Measurements from ENCODE around the gene MOSMO.
"Not testable (repeated sequence)": the region's sequence is repeated elsewhere in the genome, so short reads cannot be mapped to it uniquely, and the experiment has no call there.

The MOSMO gene

DNA sequence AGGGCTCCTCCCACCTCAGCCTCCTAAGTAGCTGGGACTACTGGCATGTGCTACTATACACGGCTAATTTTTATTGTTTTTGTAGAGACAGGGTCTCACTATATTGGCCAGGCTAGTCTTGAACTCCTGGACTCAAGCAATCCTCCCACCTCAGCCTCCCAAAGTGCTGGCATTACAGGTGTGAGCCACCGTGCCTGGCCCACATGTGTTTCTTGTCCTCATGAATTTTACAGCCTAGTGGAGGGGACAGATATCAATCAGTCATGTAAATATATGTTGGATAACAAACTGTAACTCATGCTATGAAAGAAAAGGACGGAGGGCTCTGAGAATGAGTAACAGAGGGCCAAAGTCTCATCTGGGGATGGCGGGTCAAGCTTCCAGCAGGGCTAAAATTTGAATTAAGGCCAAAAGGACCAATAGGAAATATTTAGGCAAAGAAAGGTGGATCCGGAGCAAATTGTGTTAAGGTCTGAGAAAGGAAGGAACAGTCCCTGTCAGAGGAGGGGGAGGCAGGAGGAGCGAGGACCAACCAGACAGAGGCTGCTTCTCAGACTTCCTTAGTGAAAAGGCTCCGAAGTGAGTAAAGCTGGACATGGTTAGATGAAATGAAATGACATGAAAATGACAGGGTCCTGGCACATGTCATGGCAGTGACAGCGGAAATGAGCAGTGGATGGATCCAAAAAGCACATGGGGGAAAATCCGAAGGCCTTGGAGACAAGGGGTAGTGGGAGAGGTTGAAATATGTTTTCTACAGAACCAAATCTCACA, 10.8 kb upstream of the MOSMO start:
- TF ChIP-seq, protein P1, sequence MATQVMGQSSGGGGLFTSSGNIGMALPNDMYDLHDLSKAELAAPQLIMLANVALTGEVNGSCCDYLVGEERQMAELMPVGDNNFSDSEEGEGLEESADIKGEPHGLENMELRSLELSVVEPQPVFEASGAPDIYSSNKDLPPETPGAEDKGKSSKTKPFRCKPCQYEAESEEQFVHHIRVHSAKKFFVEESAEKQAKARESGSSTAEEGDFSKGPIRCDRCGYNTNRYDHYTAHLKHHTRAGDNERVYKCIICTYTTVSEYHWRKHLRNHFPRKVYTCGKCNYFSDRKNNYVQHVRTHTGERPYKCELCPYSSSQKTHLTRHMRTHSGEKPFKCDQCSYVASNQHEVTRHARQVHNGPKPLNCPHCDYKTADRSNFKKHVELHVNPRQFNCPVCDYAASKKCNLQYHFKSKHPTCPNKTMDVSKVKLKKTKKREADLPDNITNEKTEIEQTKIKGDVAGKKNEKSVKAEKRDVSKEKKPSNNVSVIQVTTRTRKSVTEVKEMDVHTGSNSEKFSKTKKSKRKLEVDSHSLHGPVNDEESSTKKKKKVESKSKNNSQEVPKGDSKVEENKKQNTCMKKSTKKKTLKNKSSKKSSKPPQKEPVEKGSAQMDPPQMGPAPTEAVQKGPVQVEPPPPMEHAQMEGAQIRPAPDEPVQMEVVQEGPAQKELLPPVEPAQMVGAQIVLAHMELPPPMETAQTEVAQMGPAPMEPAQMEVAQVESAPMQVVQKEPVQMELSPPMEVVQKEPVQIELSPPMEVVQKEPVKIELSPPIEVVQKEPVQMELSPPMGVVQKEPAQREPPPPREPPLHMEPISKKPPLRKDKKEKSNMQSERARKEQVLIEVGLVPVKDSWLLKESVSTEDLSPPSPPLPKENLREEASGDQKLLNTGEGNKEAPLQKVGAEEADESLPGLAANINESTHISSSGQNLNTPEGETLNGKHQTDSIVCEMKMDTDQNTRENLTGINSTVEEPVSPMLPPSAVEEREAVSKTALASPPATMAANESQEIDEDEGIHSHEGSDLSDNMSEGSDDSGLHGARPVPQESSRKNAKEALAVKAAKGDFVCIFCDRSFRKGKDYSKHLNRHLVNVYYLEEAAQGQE (IDR thresholded peaks at IDR 0.05; ENCODE audit: insufficient replicate concordance, low read depth) = no peak
- no peak for TF ChIP-seq POLR2AphosphoS5 (IDR thresholded peaks at IDR 0.05; ENCODE audit: low read depth)
- Histone ChIP-seq H3K27me3 (ENCODE audit: insufficient read depth, poor library complexity, severe bottlenecking) (no peaks in the 10 kb centered on the region), H3K27ac (replicated peaks) (no peak overlapping the region), H3K4me3 (replicated peaks; ENCODE audit: insufficient read depth, low read length) (no peak overlapping the region)
- DNase-seq (ENCODE audit: low read depth in 1 of 2, low spot score in 1 of 2) = no peak

DNA sequence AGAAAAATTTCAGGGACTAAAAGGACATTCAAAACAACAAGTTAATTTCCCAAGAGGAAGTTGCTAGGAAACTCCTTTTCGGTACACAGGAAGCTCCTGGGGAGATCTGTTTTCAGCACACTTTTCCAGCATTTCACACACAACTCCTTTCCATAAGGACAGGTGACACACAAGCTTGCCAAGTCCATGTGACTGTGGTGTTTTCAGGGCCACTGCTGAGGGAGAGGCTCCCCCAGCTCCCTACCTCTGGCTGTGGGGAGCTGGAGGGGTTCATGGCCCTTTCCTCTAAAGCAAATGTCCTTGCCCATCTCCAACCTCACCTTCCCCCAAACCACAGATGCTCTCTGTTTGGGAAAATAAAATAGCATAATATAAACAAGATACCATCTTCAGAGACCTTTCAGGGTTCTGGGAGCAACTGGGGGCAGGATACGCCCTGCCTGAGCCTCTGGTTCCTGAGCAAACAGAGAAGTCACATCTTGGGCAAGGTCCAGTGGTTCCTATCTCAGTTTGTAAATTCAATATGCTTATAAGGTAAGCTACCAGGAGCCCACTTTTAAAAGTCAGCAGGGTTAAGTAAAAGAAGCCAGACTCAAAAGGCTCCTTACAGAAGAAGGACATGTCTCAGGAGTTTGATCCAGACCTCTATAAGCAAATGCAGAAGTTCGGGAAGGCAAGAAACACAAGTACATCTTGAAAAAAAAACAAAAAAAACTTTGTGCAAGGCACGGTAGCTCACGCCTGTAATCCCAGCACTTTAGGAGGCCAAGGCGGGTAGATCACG, 10.0 kb upstream of the MOSMO start:
- H3K27me3 ChIP-seq (ENCODE audit: insufficient read depth, poor library complexity, severe bottlenecking) = no peaks in the 10 kb centered on the region
- no peak overlapping the region for H3K27ac ChIP-seq (replicated peaks)
- TF ChIP-seq GABPA (IDR thresholded peaks at IDR 0.05; ENCODE audit: low read depth) = 0 out of 2 replicates have a peak, but pooled peaks have one; percentile 29
- TF ChIP-seq, protein P2, sequence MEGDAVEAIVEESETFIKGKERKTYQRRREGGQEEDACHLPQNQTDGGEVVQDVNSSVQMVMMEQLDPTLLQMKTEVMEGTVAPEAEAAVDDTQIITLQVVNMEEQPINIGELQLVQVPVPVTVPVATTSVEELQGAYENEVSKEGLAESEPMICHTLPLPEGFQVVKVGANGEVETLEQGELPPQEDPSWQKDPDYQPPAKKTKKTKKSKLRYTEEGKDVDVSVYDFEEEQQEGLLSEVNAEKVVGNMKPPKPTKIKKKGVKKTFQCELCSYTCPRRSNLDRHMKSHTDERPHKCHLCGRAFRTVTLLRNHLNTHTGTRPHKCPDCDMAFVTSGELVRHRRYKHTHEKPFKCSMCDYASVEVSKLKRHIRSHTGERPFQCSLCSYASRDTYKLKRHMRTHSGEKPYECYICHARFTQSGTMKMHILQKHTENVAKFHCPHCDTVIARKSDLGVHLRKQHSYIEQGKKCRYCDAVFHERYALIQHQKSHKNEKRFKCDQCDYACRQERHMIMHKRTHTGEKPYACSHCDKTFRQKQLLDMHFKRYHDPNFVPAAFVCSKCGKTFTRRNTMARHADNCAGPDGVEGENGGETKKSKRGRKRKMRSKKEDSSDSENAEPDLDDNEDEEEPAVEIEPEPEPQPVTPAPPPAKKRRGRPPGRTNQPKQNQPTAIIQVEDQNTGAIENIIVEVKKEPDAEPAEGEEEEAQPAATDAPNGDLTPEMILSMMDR (IDR thresholded peaks at IDR 0.05; ENCODE audit: insufficient read depth, low read length) = no peak
- no peak for TF ChIP-seq POLR2AphosphoS5 (IDR thresholded peaks at IDR 0.05; ENCODE audit: low read depth)
- H3K4me3 ChIP-seq (replicated peaks; ENCODE audit: insufficient read depth, low read length) = no peak overlapping the region
- no peak for DNase-seq (ENCODE audit: low read depth in 1 of 2, low spot score in 1 of 2)

DNA sequence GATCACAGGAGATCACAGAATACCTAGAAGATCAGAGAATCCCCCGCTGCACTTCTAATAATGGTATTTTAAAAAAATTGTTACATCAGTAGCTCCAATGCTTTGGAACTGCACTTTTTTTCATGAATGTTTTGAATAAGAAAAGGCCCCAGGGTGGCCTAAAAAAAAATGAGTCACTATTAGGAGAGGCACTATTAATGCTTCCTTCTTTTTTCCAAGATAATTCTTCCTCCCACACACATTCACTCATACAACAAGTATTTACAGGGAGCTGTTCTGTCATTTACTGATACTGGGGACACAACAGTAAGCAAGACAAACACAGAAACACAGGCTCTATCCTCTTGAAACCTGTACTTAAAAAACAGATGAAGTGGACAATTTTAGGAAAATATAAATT, 6.3 kb upstream of the MOSMO start:
- TF ChIP-seq GABPA (IDR thresholded peaks at IDR 0.05; ENCODE audit: low read depth) = no peak
- TF ChIP-seq, protein P1 (IDR thresholded peaks at IDR 0.05; ENCODE audit: insufficient replicate concordance, low read depth) = no peak
- TF ChIP-seq POLR2AphosphoS5 (IDR thresholded peaks at IDR 0.05; ENCODE audit: low read depth) = no peak
- no peak for TF ChIP-seq SPI1 (IDR thresholded peaks at IDR 0.05; ENCODE audit: borderline replicate concordance, low read depth)
- TF ChIP-seq, protein P2 (IDR thresholded peaks at IDR 0.05; ENCODE audit: insufficient read depth, low read length) = no peak
- no peak overlapping the region for H3K27ac ChIP-seq (replicated peaks)
- no peaks in the 10 kb centered on the region for H3K27me3 ChIP-seq (ENCODE audit: insufficient read depth, poor library complexity, severe bottlenecking)
- H3K4me3 ChIP-seq (replicated peaks; ENCODE audit: insufficient read depth, low read length) = no peak overlapping the region
- no peak for DNase-seq (ENCODE audit: low read depth in 1 of 2, low spot score in 1 of 2)

DNA sequence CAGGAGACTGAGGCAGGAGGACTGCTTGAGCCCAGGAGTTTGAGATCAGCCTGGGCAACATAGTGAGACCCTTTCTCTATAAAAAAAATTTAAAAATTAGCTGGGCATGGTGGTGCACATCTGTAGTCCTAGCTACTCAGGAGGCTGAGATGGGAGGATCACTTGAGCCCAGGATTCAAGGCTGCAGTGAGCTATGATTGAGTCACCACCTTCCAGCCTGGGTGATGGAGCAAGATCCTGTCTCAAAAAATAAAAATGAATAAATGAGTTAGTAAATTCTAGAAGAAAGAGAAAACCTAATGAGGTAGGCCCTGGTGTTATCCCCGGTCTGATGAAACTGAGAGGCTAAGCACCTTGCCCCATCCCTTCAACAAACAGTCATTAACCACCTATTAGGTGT, 5.9 kb upstream of the MOSMO start:
- not testable (repeated sequence) for DNase-seq (ENCODE audit: low read depth in 1 of 2, low spot score in 1 of 2); H3K27ac ChIP-seq (replicated peaks); H3K27me3 ChIP-seq (ENCODE audit: insufficient read depth, poor library complexity, severe bottlenecking); H3K4me3 ChIP-seq (replicated peaks; ENCODE audit: insufficient read depth, low read length)

Data from HL-60 (cell line).